H1 (cell line): ENCODE results near the gene NLRP1. TPM values are rescaled to one million over a fixed set of nuclear protein-coding genes. Genes with fewer than 3 reads are reported as not detected.

ENCODE experiments used
- GABPA ChIP-seq: IDR thresholded peaks from 2 replicates; pipeline ENCODE4 v1.6.1; 2011; ENCODE audit warnings: mild to moderate bottlenecking, low read length, moderate library complexity, borderline replicate concordance; ENCODE audit not compliant: insufficient read depth
- JUN ChIP-seq: IDR thresholded peaks from 2 replicates; pipeline ENCODE4 v1.6.1; 2011; ENCODE audit warnings: low read depth, mild to moderate bottlenecking, improper control_type of control experiment, low read length
- KDM1A ChIP-seq: fragments of 200-600, 300-600 bp; sonication (generic); IDR thresholded peaks from 2 replicates; pipeline ENCODE4 v1.7.1; 2016; ENCODE audit warnings: mild to moderate bottlenecking, low read length, borderline replicate concordance
- PHF8 ChIP-seq: fragments of 200-600 bp; sonication (generic); conservative IDR thresholded peaks from 2 replicates; pipeline ENCODE4 v1.7.1; 2012; ENCODE audit warnings: low read depth, mild to moderate bottlenecking, inconsistent platforms, low read length, moderate library complexity
- POLR2AphosphoS5 ChIP-seq: IDR thresholded peaks from 2 replicates; pipeline ENCODE4 v1.6.1; 2011; ENCODE audit warnings: low read depth, low read length
- SUZ12 ChIP-seq: fragments of 200-600 bp; sonication (generic); IDR thresholded peaks from 2 replicates; pipeline ENCODE4 v1.6.1; 2012; ENCODE audit warnings: mild to moderate bottlenecking, inconsistent platforms, low read length, moderate library complexity, mixed read lengths
- polyA plus RNA-seq, 7 experiments: library from polyadenylated mRNA; depleted of rRNA in 3 of 7; stranded (reverse) in 5 of 7; unstranded in 2 of 7; fragments of >200 nt in 5 of 7; fragments of 200-250 nt in 2 of 7; gene quantifications; 1 replicate in 5 of 7; 2 replicates in 1 of 7; 4 replicates in 1 of 7; pipeline versions ENCODE4 v1.2.1 to v1.2.3, GENCODE V29; 2011 to 2013; ENCODE audit warnings: missing spikeins in 2 of 7, mixed read lengths in 2 of 7
- total RNA-seq: library from RNA; stranded (reverse); fragmentation: NEBNext Ultra II Directional; extraction: Animal tissue kit (Norgen Biotek cat#: 25700); gene quantifications from 2 replicates; pipeline ENCODE4 v1.2.1, GENCODE V29; 2021
- TF ChIP-seq, protein P1 (sequence below): fragments of 300-600 bp; sonication (generic); IDR thresholded peaks from 2 replicates; pipeline ENCODE4 v1.7.1; 2012; ENCODE audit warnings: low read length, moderate library complexity, mild to moderate bottlenecking, inconsistent platforms; ENCODE audit not compliant: insufficient replicate concordance
- TF ChIP-seq, protein P2 (sequence below): IDR thresholded peaks from 2 replicates; pipeline ENCODE4 v1.6.1; 2011; ENCODE audit warnings: low read length, improper control_type of control experiment

The NLRP1 gene
- total and polyA plus RNA-seq, 2 of the 8 experiments (the other 6 are each of a cell fraction or from before 2014, with no cell fraction given), result 8.6 to 10.4 TPM

DNA sequence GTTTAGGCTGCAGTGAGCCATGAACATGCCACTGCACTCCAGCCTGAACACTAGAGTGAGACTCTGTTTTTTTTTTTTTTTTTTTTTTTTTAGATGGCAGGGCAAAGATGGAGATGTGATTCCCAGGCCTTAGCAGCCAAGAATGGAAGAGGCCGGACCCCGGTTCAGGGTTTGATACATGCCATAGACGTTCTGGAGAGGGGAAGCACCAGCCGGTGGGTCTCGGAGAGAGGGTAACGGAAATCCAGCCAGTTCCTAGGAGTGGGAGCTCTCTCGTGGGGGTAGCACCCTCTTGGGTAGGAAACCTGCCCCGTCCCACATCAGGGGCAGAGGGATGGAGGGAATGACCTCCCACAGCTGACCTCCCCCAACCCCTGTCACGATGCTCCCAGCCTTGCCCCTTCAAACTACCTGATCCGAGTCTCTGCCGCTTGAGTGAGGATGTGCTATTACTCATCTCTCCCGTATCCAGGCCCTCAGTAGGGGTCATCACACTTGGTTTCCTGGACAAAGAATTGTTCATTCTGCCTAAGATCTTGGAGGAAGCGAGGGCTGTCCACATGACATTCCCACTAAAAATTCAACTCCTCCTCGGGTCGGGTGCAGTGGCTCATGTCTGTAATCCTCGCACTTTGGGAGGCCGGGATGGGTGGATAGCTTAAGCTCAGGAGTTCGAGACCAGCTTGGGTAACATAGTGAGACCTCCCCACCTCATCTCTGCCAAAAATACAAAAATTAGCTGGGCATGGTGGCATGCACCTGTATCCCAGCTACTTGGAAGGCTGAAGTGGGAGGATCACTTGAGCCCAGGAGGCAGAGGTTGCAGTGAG, 50.6 kb downstream of the NLRP1 start (continued):
- TF ChIP-seq, protein P1, sequence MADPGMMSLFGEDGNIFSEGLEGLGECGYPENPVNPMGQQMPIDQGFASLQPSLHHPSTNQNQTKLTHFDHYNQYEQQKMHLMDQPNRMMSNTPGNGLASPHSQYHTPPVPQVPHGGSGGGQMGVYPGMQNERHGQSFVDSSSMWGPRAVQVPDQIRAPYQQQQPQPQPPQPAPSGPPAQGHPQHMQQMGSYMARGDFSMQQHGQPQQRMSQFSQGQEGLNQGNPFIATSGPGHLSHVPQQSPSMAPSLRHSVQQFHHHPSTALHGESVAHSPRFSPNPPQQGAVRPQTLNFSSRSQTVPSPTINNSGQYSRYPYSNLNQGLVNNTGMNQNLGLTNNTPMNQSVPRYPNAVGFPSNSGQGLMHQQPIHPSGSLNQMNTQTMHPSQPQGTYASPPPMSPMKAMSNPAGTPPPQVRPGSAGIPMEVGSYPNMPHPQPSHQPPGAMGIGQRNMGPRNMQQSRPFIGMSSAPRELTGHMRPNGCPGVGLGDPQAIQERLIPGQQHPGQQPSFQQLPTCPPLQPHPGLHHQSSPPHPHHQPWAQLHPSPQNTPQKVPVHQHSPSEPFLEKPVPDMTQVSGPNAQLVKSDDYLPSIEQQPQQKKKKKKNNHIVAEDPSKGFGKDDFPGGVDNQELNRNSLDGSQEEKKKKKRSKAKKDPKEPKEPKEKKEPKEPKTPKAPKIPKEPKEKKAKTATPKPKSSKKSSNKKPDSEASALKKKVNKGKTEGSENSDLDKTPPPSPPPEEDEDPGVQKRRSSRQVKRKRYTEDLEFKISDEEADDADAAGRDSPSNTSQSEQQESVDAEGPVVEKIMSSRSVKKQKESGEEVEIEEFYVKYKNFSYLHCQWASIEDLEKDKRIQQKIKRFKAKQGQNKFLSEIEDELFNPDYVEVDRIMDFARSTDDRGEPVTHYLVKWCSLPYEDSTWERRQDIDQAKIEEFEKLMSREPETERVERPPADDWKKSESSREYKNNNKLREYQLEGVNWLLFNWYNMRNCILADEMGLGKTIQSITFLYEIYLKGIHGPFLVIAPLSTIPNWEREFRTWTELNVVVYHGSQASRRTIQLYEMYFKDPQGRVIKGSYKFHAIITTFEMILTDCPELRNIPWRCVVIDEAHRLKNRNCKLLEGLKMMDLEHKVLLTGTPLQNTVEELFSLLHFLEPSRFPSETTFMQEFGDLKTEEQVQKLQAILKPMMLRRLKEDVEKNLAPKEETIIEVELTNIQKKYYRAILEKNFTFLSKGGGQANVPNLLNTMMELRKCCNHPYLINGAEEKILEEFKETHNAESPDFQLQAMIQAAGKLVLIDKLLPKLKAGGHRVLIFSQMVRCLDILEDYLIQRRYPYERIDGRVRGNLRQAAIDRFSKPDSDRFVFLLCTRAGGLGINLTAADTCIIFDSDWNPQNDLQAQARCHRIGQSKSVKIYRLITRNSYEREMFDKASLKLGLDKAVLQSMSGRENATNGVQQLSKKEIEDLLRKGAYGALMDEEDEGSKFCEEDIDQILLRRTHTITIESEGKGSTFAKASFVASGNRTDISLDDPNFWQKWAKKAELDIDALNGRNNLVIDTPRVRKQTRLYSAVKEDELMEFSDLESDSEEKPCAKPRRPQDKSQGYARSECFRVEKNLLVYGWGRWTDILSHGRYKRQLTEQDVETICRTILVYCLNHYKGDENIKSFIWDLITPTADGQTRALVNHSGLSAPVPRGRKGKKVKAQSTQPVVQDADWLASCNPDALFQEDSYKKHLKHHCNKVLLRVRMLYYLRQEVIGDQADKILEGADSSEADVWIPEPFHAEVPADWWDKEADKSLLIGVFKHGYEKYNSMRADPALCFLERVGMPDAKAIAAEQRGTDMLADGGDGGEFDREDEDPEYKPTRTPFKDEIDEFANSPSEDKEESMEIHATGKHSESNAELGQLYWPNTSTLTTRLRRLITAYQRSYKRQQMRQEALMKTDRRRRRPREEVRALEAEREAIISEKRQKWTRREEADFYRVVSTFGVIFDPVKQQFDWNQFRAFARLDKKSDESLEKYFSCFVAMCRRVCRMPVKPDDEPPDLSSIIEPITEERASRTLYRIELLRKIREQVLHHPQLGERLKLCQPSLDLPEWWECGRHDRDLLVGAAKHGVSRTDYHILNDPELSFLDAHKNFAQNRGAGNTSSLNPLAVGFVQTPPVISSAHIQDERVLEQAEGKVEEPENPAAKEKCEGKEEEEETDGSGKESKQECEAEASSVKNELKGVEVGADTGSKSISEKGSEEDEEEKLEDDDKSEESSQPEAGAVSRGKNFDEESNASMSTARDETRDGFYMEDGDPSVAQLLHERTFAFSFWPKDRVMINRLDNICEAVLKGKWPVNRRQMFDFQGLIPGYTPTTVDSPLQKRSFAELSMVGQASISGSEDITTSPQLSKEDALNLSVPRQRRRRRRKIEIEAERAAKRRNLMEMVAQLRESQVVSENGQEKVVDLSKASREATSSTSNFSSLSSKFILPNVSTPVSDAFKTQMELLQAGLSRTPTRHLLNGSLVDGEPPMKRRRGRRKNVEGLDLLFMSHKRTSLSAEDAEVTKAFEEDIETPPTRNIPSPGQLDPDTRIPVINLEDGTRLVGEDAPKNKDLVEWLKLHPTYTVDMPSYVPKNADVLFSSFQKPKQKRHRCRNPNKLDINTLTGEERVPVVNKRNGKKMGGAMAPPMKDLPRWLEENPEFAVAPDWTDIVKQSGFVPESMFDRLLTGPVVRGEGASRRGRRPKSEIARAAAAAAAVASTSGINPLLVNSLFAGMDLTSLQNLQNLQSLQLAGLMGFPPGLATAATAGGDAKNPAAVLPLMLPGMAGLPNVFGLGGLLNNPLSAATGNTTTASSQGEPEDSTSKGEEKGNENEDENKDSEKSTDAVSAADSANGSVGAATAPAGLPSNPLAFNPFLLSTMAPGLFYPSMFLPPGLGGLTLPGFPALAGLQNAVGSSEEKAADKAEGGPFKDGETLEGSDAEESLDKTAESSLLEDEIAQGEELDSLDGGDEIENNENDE, result no peak
- no peak for TF ChIP-seq GABPA
- no peak for TF ChIP-seq SUZ12
- TF ChIP-seq KDM1A, result no peak
- TF ChIP-seq PHF8, result no peak
- no peak for TF ChIP-seq JUN
- no peak for TF ChIP-seq POLR2AphosphoS5
- TF ChIP-seq, protein P2, sequence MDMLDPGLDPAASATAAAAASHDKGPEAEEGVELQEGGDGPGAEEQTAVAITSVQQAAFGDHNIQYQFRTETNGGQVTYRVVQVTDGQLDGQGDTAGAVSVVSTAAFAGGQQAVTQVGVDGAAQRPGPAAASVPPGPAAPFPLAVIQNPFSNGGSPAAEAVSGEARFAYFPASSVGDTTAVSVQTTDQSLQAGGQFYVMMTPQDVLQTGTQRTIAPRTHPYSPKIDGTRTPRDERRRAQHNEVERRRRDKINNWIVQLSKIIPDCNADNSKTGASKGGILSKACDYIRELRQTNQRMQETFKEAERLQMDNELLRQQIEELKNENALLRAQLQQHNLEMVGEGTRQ, result no peak
